GM12801 (cell line): ENCODE measurements around the gene GATD1.

ENCODE experiments used
- TF ChIP-seq, protein P1 (sequence below): IDR thresholded peaks from one replicate; pipeline ENCODE4 v1.5.1; 2011; ENCODE audit warnings: control low read depth; ENCODE audit not compliant: insufficient read length; ENCODE audit errors: extremely low read depth

GATD1 gene

GRCh38 chr11:726278-727220 lies 50.7 kb downstream of the GATD1 start:
- TF ChIP-seq, protein P1, sequence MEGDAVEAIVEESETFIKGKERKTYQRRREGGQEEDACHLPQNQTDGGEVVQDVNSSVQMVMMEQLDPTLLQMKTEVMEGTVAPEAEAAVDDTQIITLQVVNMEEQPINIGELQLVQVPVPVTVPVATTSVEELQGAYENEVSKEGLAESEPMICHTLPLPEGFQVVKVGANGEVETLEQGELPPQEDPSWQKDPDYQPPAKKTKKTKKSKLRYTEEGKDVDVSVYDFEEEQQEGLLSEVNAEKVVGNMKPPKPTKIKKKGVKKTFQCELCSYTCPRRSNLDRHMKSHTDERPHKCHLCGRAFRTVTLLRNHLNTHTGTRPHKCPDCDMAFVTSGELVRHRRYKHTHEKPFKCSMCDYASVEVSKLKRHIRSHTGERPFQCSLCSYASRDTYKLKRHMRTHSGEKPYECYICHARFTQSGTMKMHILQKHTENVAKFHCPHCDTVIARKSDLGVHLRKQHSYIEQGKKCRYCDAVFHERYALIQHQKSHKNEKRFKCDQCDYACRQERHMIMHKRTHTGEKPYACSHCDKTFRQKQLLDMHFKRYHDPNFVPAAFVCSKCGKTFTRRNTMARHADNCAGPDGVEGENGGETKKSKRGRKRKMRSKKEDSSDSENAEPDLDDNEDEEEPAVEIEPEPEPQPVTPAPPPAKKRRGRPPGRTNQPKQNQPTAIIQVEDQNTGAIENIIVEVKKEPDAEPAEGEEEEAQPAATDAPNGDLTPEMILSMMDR: no peak

DNA sequence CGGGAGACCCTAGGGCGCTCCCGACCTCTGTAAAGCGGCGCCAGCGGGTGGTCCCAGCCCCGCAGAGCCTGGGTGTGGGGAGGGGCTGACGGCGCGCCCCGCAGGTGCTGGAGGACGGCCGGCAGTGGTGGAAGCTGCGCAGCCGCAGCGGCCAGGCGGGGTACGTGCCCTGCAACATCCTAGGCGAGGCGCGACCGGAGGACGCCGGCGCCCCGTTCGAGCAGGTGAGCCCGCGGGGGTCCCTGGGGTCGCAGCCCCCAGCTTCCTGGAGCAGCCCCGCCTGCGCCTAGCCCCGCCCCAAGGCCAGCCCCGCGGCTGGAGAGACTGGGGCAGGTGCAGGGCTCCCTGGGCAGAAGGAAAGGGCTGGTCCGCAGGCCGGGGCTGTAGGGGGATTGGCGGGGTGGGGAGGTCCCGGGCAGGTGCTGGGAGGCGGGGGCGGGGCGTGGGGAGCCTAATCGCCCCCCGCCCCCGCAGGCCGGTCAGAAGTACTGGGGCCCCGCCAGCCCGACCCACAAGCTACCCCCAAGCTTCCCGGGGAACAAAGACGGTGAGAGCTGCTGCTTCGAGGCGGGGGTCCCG lies 51.6 kb downstream of the GATD1 start:
- TF ChIP-seq, protein P1: no peak

- TF ChIP-seq, protein P1: no peak
Observed at GRCh38 chr11:724778-725386, 52.4 kb downstream of the GATD1 start.

GRCh38 chr11:724049-724777 lies 53.1 kb downstream of the GATD1 start:
- TF ChIP-seq, protein P1: no peak

GRCh38 chr11:723120-723883 lies 54.0 kb downstream of the GATD1 start:
- TF ChIP-seq, protein P1: no peak

DNA sequence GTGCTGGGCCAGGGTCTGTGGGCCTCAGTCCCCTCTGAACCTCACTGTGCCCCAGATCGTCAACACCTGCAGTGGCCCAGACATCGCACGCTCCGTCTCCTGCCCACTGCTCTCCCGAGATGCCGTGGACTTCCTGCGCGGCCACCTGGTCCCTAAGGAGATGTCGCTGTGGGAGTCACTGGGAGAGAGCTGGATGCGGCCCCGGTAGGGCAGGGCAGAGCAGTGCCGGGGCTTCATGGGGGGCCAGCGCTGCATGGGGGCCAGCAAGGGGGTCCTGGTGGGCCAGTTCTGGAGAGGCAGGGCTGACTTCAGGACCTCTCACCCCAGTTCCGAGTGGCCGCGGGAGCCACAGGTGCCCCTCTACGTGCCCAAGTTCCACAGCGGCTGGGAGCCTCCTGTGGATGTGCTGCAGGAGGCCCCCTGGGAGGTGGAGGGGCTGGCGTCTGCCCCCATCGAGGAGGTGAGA lies 54.9 kb downstream of the GATD1 start:
- TF ChIP-seq, protein P1: no peak
